ENCODE data around the gene NMT1. TPM values are rescaled to one million over a fixed set of nuclear protein-coding genes. Genes with fewer than 3 reads are reported as not detected.

Gene NMT1
- total and polyA plus RNA-seq, 4 donors = 27.0 to 83.7 (median 42.6) TPM

DNA sequence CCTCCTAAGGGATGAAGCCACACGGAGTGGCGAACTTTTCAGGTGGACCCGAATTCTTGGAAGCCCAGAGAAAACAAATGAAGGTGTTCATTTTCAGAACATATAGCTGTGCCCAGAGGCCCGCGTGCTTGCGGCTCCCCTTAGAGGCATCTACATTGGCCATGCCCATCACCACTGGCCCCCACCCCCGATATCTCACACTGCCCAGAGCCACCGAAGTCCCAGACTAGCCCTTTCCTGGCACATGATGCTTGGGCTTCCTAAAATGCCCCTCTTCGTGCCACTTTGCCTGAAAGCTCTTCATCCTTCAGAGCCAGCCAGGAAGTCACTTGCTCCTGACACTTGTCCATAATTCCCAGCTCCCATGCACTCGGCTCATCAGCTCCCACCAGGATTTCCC is 85.0 kb downstream of the NMT1 start:
- Histone ChIP-seq H3K9ac (ENCODE audit: low read depth in 1 of 2, low read length in 2 of 2) (no peak overlapping the region), H3K4me1 (ENCODE audit: control insufficient read depth in 4 of 4, insufficient read depth in 4 of 4, low read length in 3 of 4) (peaks cover 8 to 54% (median 39%) of the 10 kb centered on the region in 4 donors), H3K27ac (ENCODE audit: low read depth in 1 of 2, low read length in 2 of 2) (peak overlapping the region; percentile 99), H3K27me3 (ENCODE audit: control insufficient read depth in 4 of 4, insufficient read depth in 4 of 4, low read length in 3 of 4) (no peaks in the 10 kb centered on the region), H3K9me3 (ENCODE audit: control insufficient read depth in 4 of 4, low read length in 3 of 4) (no peaks in the 10 kb centered on the region), H3K36me3 (ENCODE audit: control insufficient read depth in 4 of 4, insufficient read depth in 3 of 4, low read depth in 1 of 4, low read length in 3 of 4) (peaks cover 0 to 1% (median under 1%) of the 10 kb centered on the region in 4 donors), H3K4me3 (ENCODE audit: low read depth in 1 of 3, low read length in 3 of 3) (no peak overlapping the region)
- no peak for DNase-seq (ENCODE audit: low spot score)
- no peak for TF ChIP-seq REST (IDR thresholded peaks at IDR 0.05)
- TF ChIP-seq NR2F2 (IDR thresholded peaks at IDR 0.05) = no peak
- no peak for TF ChIP-seq FOXA2 (IDR thresholded peaks at IDR 0.05)
- TF ChIP-seq, protein P1, sequence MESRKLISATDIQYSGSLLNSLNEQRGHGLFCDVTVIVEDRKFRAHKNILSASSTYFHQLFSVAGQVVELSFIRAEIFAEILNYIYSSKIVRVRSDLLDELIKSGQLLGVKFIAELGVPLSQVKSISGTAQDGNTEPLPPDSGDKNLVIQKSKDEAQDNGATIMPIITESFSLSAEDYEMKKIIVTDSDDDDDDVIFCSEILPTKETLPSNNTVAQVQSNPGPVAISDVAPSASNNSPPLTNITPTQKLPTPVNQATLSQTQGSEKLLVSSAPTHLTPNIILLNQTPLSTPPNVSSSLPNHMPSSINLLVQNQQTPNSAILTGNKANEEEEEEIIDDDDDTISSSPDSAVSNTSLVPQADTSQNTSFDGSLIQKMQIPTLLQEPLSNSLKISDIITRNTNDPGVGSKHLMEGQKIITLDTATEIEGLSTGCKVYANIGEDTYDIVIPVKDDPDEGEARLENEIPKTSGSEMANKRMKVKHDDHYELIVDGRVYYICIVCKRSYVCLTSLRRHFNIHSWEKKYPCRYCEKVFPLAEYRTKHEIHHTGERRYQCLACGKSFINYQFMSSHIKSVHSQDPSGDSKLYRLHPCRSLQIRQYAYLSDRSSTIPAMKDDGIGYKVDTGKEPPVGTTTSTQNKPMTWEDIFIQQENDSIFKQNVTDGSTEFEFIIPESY (IDR thresholded peaks at IDR 0.05) = no peak
- TF ChIP-seq GABPA (IDR thresholded peaks at IDR 0.05 in 1 of 2, conservative IDR thresholded peaks at IDR 0.05 in 1 of 2) = no peak
- 90% methylated on average over 10 of the region's 10 CpGs for WGBS

DNA sequence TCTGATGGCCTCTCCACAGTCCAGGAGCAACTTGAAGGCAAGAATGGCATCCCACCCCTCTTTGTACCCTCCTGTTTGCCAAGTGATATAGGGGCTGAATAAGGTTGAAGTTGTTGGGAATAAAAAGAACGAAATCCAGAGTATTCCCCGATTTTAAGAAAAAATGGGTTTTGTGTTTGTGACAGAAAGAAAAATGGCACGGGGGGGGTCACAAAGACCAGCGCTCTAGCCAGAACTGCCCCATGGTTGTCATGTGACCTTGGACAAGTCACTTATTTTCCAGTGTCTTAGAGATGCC is 85.4 kb downstream of the NMT1 start:
- WGBS = 83% methylated on average over 4 of the region's 4 CpGs
- Histone ChIP-seq H3K27ac (ENCODE audit: low read depth in 1 of 2, low read length in 2 of 2) (peak overlapping the region; percentile 99), H3K9ac (ENCODE audit: low read depth in 1 of 2, low read length in 2 of 2) (peak overlapping the region in 1 of 2 donors; percentile 87), H3K36me3 (ENCODE audit: control insufficient read depth in 4 of 4, insufficient read depth in 3 of 4, low read depth in 1 of 4, low read length in 3 of 4) (no peaks in the 10 kb centered on the region), H3K27me3 (ENCODE audit: control insufficient read depth in 4 of 4, insufficient read depth in 4 of 4, low read length in 3 of 4) (no peaks in the 10 kb centered on the region), H3K9me3 (ENCODE audit: control insufficient read depth in 4 of 4, low read length in 3 of 4) (no peaks in the 10 kb centered on the region), H3K4me3 (ENCODE audit: low read depth in 1 of 3, low read length in 3 of 3) (peak overlapping the region in 1 of 3 donors; percentile 70), H3K4me1 (ENCODE audit: control insufficient read depth in 4 of 4, insufficient read depth in 4 of 4, low read length in 3 of 4) (peaks cover 8 to 57% (median 41%) of the 10 kb centered on the region in 4 donors)
- TF ChIP-seq MAX (IDR thresholded peaks at IDR 0.05) (no peak), REST (IDR thresholded peaks at IDR 0.05) (no peak), RXRA (IDR thresholded peaks at IDR 0.05) (no peak), EGR1 (IDR thresholded peaks at IDR 0.05; ENCODE audit: low read depth in 2 of 2) (no peak), FOXA2 (IDR thresholded peaks at IDR 0.05) (no peak)
- no peak for DNase-seq (ENCODE audit: low spot score)
